OCI-LY7 (cell line): ENCODE measurements around the gene KLHL22.

ENCODE experiments used
- EZH2phosphoT487 ChIP-seq: fragments of 200-600 bp; sonication (generic); IDR thresholded peaks from 2 replicates; pipeline ENCODE4 v1.6.1; 2018; ENCODE audit warnings: low read depth, borderline replicate concordance, mild to moderate bottlenecking, mixed run types, antibody characterized with exemption, low read length, moderate library complexity, mixed read lengths
- TF ChIP-seq, protein P1 (sequence below): fragments of 200-600 bp; sonication (generic); conservative IDR thresholded peaks from 2 replicates; pipeline ENCODE4 v1.5.1; 2014; ENCODE audit warnings: mild to moderate bottlenecking, antibody characterized with exemption, low read length, moderate library complexity, mixed read lengths

DNA sequence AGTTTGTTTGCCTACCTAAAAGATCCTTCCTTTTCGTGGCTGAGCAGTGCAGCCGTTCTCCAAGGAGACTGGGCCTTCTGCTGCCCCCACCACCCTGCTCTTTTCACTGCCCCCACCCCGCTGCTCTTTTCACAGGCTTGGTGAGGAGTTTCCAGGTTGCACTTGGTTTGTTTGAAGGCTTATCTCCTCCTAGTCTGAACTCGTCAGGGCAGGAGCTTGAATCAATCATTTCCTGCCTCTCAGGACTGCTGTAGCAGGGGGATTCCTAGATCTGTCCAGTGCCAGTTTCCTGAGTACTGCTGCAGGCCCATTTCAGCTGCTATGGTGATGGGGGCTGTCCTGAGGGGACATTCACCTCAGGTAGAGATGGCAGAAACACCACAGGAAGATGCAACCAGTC is 21.8 kb upstream of the KLHL22 start:
- TF ChIP-seq, protein P1, sequence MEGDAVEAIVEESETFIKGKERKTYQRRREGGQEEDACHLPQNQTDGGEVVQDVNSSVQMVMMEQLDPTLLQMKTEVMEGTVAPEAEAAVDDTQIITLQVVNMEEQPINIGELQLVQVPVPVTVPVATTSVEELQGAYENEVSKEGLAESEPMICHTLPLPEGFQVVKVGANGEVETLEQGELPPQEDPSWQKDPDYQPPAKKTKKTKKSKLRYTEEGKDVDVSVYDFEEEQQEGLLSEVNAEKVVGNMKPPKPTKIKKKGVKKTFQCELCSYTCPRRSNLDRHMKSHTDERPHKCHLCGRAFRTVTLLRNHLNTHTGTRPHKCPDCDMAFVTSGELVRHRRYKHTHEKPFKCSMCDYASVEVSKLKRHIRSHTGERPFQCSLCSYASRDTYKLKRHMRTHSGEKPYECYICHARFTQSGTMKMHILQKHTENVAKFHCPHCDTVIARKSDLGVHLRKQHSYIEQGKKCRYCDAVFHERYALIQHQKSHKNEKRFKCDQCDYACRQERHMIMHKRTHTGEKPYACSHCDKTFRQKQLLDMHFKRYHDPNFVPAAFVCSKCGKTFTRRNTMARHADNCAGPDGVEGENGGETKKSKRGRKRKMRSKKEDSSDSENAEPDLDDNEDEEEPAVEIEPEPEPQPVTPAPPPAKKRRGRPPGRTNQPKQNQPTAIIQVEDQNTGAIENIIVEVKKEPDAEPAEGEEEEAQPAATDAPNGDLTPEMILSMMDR: no peak
- no peak for TF ChIP-seq EZH2phosphoT487
